Thoracic aorta (tissue), 2 donors: ENCODE results near the gene SOWAHC. TPM values are rescaled to one million over a fixed set of nuclear protein-coding genes. Genes with fewer than 3 reads are reported as not detected.

Experiments used
- ATAC-seq: fragments of 150-250 bp; one replicate; pipeline ENCODE4 v1.8.0; 2017; ENCODE audit warnings: low read depth; ENCODE audit not compliant: insufficient number of reproducible peaks, low FRiP score
- DNase-seq: peaks from one replicate; pipeline ENCODE4 v3.0.0-alpha.2; 2020; ENCODE audit warnings: low spot score
- H3K27ac ChIP-seq, 2 donors: fragments of 200-600 bp; sonication (generic); 1 replicate in 1 of 2; 2 replicates in 1 of 2; pipeline ENCODE4 v1.5.1; 2016; ENCODE audit warnings: mild to moderate bottlenecking in 2 of 2, moderate library complexity in 2 of 2
- H3K27me3 ChIP-seq: fragments of 200-600 bp; sonication (generic); replicated peaks from 2 replicates; pipeline ENCODE4 v1.6.0; 2016; ENCODE audit warnings: mild to moderate bottlenecking; ENCODE audit not compliant: insufficient read depth
- H3K36me3 ChIP-seq: fragments of 200-600 bp; sonication (generic); one replicate; pipeline ENCODE4 v1.5.1; 2016
- H3K4me1 ChIP-seq, 2 donors: fragments of 200-600 bp; sonication (generic); 1 replicate in 1 of 2; 2 replicates in 1 of 2; pipeline versions ENCODE4 v1.5.1 to v1.6.0; 2016; ENCODE audit warnings: low read depth in 2 of 2, mild to moderate bottlenecking in 1 of 2; ENCODE audit not compliant: control insufficient read depth in 1 of 2
- H3K4me3 ChIP-seq: fragments of 200-600 bp; sonication (generic); 2 replicates; pipeline ENCODE4 v1.5.1; 2016; ENCODE audit warnings: mild to moderate bottlenecking
- H3K9me3 ChIP-seq: fragments of 200-600 bp; sonication (generic); 2 replicates; pipeline ENCODE4 v1.5.1; 2016
- CTCF ChIP-seq: fragments of 200-600 bp; sonication (generic); IDR thresholded peaks from one replicate; pipeline ENCODE4 v1.5.1; 2019; ENCODE audit warnings: antibody characterized with exemption
- total RNA-seq, 2 donors: library from RNA; depleted of rRNA; stranded (reverse); fragments of >200 nt; gene quantifications; one replicate each; pipeline versions ENCODE4 v1.1.0 to v1.2.3, GENCODE V29; 2016

SOWAHC gene
- total RNA-seq, 2 donors from 2014 or later, result 19.4 to 29.4 TPM

GRCh38 chr2:109649736-109650695, 35.9 kb downstream of the SOWAHC start:
- DNase-seq (no peak), ATAC-seq (no peak)
- H3K4me1 ChIP-seq, result peaks cover 5 to 32% of the 10 kb centered on the region in 2 donors
- no peaks in the 10 kb centered on the region for H3K36me3 ChIP-seq
- H3K4me3 ChIP-seq, result no peak overlapping the region
- TF ChIP-seq CTCF, result no peak
- H3K27me3 ChIP-seq, result no peaks in the 10 kb centered on the region
- peak overlapping the region in 1 of 2 donors; percentile 87 for H3K27ac ChIP-seq
- no peaks in the 10 kb centered on the region for H3K9me3 ChIP-seq

GRCh38 chr2:109654326-109655050, 40.3 kb downstream of the SOWAHC start:
- Histone ChIP-seq H3K36me3 (no peaks in the 10 kb centered on the region), H3K4me3 (no peak overlapping the region), H3K27ac (no peak overlapping the region), H3K27me3 (no peaks in the 10 kb centered on the region), H3K9me3 (no peaks in the 10 kb centered on the region), H3K4me1 (no peaks in the 10 kb centered on the region)
- ATAC-seq, result no peak
- DNase-seq, result no peak
- no peak for TF ChIP-seq CTCF

- no peak overlapping the region for H3K27ac ChIP-seq
- DNase-seq (no peak), ATAC-seq (no peak)
- no peaks in the 10 kb centered on the region for H3K4me1 ChIP-seq
- no peaks in the 10 kb centered on the region for H3K36me3 ChIP-seq
- no peaks in the 10 kb centered on the region for H3K27me3 ChIP-seq
- no peak overlapping the region for H3K4me3 ChIP-seq
- TF ChIP-seq CTCF, result no peak
- H3K9me3 ChIP-seq, result no peaks in the 10 kb centered on the region
Measured at GRCh38 chr2:109655287-109655686, 41.1 kb downstream of the SOWAHC start.

- no peak for DNase-seq
- Histone ChIP-seq H3K27me3 (no peaks in the 10 kb centered on the region), H3K4me3 (no peak overlapping the region), H3K27ac (no peak overlapping the region), H3K9me3 (no peaks in the 10 kb centered on the region), H3K36me3 (no peaks in the 10 kb centered on the region), H3K4me1 (peaks cover 5 to 15% of the 10 kb centered on the region in 2 donors)
- ATAC-seq, result no peak
- TF ChIP-seq CTCF, result no peak
Measured at GRCh38 chr2:109659396-109660045, 45.4 kb downstream of the SOWAHC start.
